Colonic mucosa (tissue), 4 donors: ENCODE measurements around the gene CASP10. TPM values are rescaled to one million over a fixed set of nuclear protein-coding genes. Genes with fewer than 3 reads are reported as not detected.
A peak's percentile ranks its signal among the peaks of the same experiment; 100 is the strongest.
"Not testable (repeated sequence)": the region's sequence is repeated elsewhere in the genome, so short reads cannot be mapped to it uniquely, and the experiment has no call there.

Source experiments
- DNase-seq: peaks from one replicate; pipeline ENCODE4 v3.0.0-alpha.2; 2020
- H3K27ac ChIP-seq: fragments of 200-600 bp; one replicate; pipeline ENCODE4 v1.8.0; 2021
- H3K27me3 ChIP-seq: fragments of 200-600 bp; one replicate; pipeline ENCODE4 v1.8.0; 2021
- H3K36me3 ChIP-seq: fragments of 200-600 bp; one replicate; pipeline ENCODE4 v1.8.0; 2021
- H3K4me1 ChIP-seq: fragments of 200-600 bp; one replicate; pipeline ENCODE4 v1.8.0; 2021; ENCODE audit warnings: mild to moderate bottlenecking
- H3K4me3 ChIP-seq: fragments of 200-600 bp; one replicate; pipeline ENCODE4 v1.8.0; 2021
- H3K9ac ChIP-seq, 2 donors: one replicate each; pipeline ENCODE4 v1.7.0; 2013; ENCODE audit warnings: control low read depth in 2 of 2, low read depth in 2 of 2, low read length in 2 of 2
- H3K9me3 ChIP-seq: fragments of 200-600 bp; one replicate; pipeline ENCODE4 v1.8.0; 2021
- CTCF ChIP-seq: fragments of 200-600 bp; IDR thresholded peaks from one replicate; pipeline ENCODE4 v1.8.0; 2022; ENCODE audit warnings: antibody characterized with exemption, mild to moderate bottlenecking
- intact Hi-C: fragments of 100-400 bp; cut with DNase I; formaldehyde crosslinking; loops from one replicate; pipeline ENCODE4 v1.14.1; 2022
- total RNA-seq, 2 donors: library from RNA; stranded (reverse); fragmentation: NEBNext Ultra II Directional in 1 of 2; extraction: Animal tissue kit (Norgen Biotek cat#: 25700) in 1 of 2; gene quantifications; one replicate each; pipeline ENCODE4 v1.2.1, GENCODE V29; 2021
- donor health status: healthy.
- donor health status: DM: no; HTN: no; CAD: no.
- donor health status: DM: no; HTN: no; CAD: no.

Gene CASP10
- total RNA-seq, 2 donors from 2014 or later = 28.0 to 52.3 TPM

GRCh38 chr2:201139836-201140604 is 42.9 kb upstream of the CASP10 start:
- H3K9ac ChIP-seq = no peak overlapping the region
- no peak overlapping the region for H3K27ac ChIP-seq
- intact Hi-C loops = no loop called here
- H3K27me3 ChIP-seq = no peaks in the 10 kb centered on the region
- DNase-seq = no peak
- no peak overlapping the region for H3K4me3 ChIP-seq
- no peak for TF ChIP-seq CTCF
- H3K9me3 ChIP-seq = no peaks in the 10 kb centered on the region
- no peaks in the 10 kb centered on the region for H3K4me1 ChIP-seq
- peaks cover 40% of the 10 kb centered on the region for H3K36me3 ChIP-seq

- Histone ChIP-seq H3K4me3 (no peak overlapping the region), H3K4me1 (peaks cover 4% of the 10 kb centered on the region), H3K9me3 (no peaks in the 10 kb centered on the region), H3K36me3 (peaks cover 14% of the 10 kb centered on the region), H3K9ac (no peak overlapping the region), H3K27me3 (no peaks in the 10 kb centered on the region), H3K27ac (peak overlapping the region; percentile 5)
- intact Hi-C loops = no loop called here
- no peak for TF ChIP-seq CTCF
- no peak for DNase-seq
Measured at GRCh38 chr2:201144101-201145051, 38.6 kb upstream of the CASP10 start.

- no peak overlapping the region for H3K4me3 ChIP-seq
- H3K27ac ChIP-seq = peak overlapping the region; percentile 93
- no peak for TF ChIP-seq CTCF
- intact Hi-C loops = no loop called here
- peaks cover 18% of the 10 kb centered on the region for H3K4me1 ChIP-seq
- DNase-seq = no peak
- no peaks in the 10 kb centered on the region for H3K9me3 ChIP-seq
- no peaks in the 10 kb centered on the region for H3K36me3 ChIP-seq
- peak overlapping the region in 1 of 2 donors; percentile 75 for H3K9ac ChIP-seq
- no peaks in the 10 kb centered on the region for H3K27me3 ChIP-seq
Measured at GRCh38 chr2:201148434-201148990, 34.4 kb upstream of the CASP10 start.

GRCh38 chr2:201149064-201149820 is 33.7 kb upstream of the CASP10 start:
- H3K9me3 ChIP-seq = no peaks in the 10 kb centered on the region
- peak overlapping the region; percentile 93 for H3K27ac ChIP-seq
- no peak for TF ChIP-seq CTCF
- peak; percentile 49 for DNase-seq
- intact Hi-C loops = no loop called here
- peak overlapping the region; percentile 30 to 75 for H3K9ac ChIP-seq
- no peaks in the 10 kb centered on the region for H3K27me3 ChIP-seq
- H3K4me3 ChIP-seq = no peak overlapping the region
- peaks cover 3% of the 10 kb centered on the region for H3K36me3 ChIP-seq
- peaks cover 18% of the 10 kb centered on the region for H3K4me1 ChIP-seq

GRCh38 chr2:201149821-201150165 is 33.1 kb upstream of the CASP10 start:
- H3K4me3 ChIP-seq, H3K9me3 ChIP-seq, DNase-seq, H3K27me3 ChIP-seq, H3K36me3 ChIP-seq: not testable (repeated sequence)
- peak overlapping the region; percentile 30 for H3K9ac ChIP-seq
- intact Hi-C loops = loop anchor here (5.0 kb wide), 1 partner anchor 32 kb away; the partner anchor contains the start of gene CFLAR
- H3K4me1 ChIP-seq = peaks cover 18% of the 10 kb centered on the region
- peak overlapping the region; percentile 93 for H3K27ac ChIP-seq
